Stimulated activated CD4-positive, alpha-beta T cell treated with anti-CD3 and anti-CD28 coated beads, TNF-alpha, amount 100 ng/mL, for 1 hour (primary cell): Measurements from ENCODE around the gene DNAI2.
A peak's percentile ranks its signal among the peaks of the same experiment; 100 is the strongest.

Experiments used
- DNase-seq, 3 donors: peaks; one replicate each; pipeline ENCODE4 v3.0.0-alpha.2; 2020; ENCODE audit warnings: low read depth in 3 of 3, low spot score in 1 of 3

Gene DNAI2

DNA sequence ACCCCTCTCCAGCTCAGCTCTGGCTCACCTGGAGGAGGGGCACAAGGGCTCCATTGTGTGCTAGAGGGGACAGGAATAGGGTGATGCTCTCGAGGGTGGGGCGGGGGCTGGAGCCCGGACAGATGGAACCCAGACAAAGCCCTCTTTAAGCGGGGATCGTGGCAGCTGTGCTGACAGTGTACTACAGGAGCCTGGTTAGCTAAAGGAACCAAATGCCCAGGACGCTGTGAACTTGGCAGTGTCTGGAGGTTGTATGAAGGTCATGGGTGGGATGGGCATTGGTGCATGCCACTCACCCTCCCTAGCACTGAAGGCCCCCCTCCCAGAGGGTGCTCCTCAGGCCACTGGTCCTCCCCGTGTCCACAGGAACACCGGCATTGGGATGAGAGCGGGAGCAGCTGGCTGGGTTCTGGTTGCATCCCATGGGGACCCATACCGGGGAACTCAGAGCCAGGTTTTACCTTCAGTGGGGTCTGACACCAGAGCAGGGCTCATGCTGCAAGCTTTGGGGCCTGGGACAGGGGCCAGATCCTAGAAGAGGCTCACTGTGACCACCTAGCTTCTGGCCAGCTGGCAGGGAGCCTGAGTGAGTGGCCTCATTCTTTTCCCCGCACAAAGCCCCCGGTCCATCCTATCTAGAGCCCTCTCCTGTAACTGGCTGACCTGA is 63.9 kb downstream of the DNAI2 start:
- DNase-seq, result no peak

DNA sequence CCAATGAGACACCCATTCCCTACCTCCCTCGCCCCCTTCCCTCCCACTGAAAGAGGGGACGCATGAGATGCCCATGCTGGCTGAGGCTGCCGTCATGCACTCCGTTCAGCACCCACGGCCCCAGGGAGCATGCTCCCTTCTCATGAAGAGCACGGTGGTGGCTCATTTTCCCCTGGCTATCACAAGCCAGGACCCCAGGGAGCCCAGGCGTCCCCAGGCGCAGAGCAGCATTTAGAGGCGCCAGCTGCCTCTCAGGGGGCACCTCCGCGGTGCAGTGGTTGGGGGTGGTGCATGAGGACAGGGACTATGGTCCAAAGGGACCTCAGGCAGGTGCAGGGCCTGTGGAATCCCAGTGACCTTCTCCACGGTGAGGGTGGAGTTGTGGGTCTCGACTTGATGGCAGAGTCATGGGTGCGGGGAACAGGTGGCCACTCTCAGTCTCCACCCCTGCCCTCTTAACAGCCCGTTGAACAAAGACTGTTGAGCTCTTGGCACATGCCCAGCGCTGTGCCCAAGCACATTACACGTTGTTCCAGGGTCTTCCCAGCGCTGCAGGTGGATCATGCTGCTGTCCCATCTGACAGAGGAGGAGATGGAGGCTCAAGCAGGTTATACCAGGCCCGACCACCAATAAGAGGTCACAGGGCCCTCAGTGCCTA is 65.6 kb downstream of the DNAI2 start:
- no peak for DNase-seq

GRCh38 chr17:74340470-74341023 is 66.5 kb downstream of the DNAI2 start:
- DNase-seq, result no peak

GRCh38 chr17:74342224-74342623 is 68.2 kb downstream of the DNAI2 start:
- no peak for DNase-seq

DNA sequence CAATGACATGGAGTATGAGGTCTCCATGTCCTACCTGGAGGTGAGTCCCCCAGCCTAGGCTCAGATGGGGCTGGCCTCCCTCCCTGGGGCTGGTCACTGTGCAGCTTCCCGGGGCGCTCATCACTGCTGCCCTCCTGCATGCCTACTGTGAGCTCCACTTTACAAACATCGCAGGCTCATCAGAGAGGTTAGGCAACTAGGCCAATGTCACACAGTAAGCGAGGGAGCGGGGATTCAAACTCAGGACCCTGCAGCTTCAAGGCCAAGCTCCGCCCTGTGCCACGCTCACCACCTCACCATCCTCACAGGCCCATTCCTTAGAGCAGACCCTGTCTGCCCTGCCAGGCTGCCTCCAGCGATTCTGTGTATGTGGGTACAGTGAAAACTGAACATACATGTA is 69.1 kb downstream of the DNAI2 start:
- no peak for DNase-seq

DNA sequence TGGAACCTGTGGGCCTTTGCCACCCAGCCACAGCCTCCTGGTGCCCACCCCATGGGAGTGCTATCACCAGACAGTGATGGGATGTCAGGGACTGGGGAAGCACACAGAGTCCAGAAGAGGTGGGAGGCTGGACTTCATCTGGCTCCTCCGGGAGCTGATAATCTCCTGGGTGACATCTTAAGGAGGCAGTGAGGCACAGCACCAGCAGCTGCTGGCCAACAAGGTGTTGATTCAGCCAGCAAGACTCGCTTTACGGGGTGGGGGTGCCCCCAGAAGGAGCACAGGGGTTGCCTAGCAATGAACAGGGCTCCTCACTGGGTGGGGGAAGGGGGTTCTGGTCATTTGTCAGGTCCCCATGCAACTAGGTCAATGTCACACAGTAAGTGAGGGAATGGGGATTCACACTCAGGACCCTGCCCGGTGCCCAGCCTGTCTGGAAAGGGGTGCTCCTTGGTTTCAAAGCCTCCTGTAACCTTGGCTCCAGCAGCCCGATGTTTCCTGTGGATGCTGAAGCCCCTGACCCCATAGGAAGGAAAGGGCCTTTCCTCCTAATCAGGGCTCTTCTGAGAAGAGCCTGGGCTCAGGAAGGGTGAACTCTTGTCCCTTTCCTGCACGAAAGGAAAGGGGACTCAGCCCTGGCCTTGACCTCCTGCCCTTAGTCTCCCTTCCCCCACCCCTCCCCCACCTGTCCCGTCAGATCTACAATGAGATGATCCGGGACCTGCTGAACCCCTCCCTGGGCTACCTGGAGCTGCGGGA is 69.7 kb downstream of the DNAI2 start:
- no peak for DNase-seq

- DNase-seq, result no peak
Observed at GRCh38 chr17:74344658-74345057, 70.6 kb downstream of the DNAI2 start.

DNA sequence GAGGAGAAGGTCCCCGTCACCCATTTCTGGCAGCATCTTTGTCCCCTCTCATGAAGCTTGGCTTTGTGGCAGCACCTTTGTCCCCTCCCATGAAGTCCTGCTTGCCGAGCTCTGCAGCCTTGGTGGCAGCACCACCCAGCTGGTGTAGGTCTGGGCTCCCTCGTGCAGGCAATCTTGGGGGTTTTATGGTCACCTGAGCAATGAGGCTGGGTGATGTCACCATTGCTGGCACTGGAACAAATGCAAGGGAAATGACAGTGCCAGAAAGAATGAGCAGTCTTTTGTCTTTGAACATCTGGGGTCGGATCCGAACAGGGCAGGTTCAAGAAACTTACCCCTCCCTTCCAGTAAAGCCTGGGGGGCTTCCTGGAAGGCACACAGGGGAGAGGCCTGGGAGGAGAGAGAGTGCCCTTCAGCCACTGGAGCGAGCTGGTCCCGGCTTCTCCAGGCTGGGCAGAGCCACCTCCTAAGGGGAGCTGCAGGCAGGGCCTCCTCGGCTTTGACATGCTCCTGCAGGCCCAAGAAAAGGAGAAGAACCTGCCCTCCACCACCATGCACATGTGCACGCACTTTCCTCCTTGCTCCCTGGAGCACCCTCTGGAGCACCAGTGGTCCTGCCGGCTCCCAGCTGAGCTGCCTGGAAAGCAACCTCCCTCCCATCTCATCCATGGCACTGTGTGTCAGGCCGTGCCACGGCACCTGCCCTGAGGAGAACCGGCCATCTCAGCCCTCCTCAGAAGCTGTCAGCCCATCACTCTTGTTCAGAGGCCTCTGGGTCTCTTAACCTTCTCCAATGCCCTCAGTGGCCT is 71.6 kb downstream of the DNAI2 start:
- DNase-seq, result no peak

GRCh38 chr17:74347646-74348045 is 73.6 kb downstream of the DNAI2 start:
- DNase-seq, result no peak

GRCh38 chr17:74349120-74349519 is 75.1 kb downstream of the DNAI2 start:
- no peak for DNase-seq

- no peak for DNase-seq
Observed at GRCh38 chr17:74350486-74350885, 76.5 kb downstream of the DNAI2 start.

DNA sequence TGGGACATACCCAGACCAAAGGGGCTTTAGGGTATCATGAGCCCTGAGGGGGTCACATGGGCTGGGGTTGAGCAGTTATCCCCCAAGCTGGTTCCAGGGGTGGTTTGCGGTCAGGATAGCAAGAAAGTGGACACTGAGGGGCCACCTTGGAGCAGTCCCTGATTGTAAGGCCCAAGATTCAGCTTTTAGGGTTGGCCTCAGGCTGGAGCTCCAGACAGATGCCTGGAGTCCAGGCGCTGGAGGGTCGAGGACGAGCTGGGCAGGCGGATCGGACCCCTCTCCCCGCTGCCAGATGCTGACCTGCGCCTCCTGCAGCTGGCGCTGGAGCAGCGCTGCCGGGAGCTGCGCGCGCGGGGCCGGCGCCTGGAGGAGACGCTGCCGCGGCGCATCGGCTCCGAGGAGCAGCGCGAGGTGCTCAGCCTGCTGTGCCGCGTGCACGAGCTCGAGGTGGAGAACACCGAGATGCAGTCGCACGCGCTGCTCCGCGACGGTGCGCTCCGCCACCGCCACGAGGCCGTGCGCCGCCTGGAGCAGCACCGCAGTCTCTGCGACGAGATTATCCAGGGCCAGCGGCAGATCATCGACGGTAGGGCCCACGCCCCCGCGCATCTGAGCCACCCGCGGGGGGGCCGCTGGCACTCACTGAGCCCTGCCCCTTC is 77.6 kb downstream of the DNAI2 start:
- no peak for DNase-seq

- no peak for DNase-seq
Observed at GRCh38 chr17:74353446-74354060, 79.5 kb downstream of the DNAI2 start.

GRCh38 chr17:74354123-74354522 is 80.1 kb downstream of the DNAI2 start:
- peak in 1 of 3 donors; percentile 35 for DNase-seq

DNA sequence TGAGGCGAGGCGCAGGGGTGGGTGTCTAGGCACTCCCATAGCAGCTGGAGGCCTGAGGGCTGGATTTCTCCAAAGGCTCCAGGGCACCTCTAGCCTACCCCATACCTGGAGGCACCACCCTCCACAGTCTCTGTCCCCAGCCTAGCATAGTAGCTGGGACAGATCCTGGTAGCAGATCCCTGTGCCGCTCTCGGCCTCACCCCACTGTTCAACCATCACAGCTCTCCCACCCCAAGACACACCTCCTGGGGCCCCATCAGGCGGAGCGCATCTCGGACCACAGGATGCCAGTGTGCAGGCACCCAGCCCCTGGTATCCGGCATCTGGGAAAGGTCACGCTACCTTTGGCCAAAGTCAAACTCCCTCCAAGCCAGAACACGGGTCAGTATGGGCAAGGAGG is 80.5 kb downstream of the DNAI2 start:
- DNase-seq, result no peak

DNA sequence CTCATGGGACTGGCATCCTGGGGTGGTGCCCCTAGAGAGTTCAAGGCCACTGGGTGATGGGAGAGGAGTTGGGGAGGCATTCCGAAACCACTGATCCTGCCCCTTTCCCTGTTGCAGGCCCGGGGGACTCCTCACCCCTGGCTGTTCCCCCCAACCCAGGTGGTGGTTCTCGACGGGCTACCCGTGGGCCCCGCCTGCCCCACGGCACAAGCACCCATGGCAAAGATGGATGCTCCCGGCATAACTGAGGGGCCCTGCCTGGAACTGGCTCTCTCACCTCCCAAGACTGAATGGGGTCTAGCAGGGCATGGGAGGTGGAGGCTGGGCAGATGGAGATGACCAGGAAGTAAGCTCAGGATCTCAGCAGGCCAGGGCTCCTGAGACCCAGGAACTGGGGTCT is 81.0 kb downstream of the DNAI2 start:
- DNase-seq, result no peak

- DNase-seq, result no peak
Observed at GRCh38 chr17:74356646-74357465, 82.8 kb downstream of the DNAI2 start.

DNA sequence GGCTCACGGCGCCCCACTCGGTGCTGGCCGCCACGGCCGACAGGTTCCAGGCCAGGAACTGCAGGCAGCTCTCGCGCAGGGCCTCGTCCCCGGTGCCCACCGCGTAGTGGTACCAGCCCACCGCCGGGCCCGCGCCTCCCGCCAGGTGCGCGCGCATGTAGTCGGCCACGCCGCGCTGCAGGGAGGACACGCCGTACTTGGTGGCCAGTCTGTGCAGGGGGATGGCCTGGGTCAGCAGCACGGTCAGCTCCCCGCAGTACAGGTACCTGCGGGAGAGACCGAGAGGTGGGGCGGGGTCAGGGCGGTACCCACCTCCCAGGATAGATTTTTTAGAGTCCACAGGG is 83.4 kb downstream of the DNAI2 start:
- DNase-seq, result no peak

- no peak for DNase-seq
Observed at GRCh38 chr17:74358697-74359096, 84.7 kb downstream of the DNAI2 start.
